Stimulated activated CD8-positive, alpha-beta memory T cell treated with anti-CD3 and anti-CD28 coated beads, Interleukin-15, amount 100 ng/mL, for 1 hour (primary cell): ENCODE results near the gene LGR5.

Experiments used
- DNase-seq: peaks from one replicate; pipeline ENCODE4 v3.0.0-alpha.2; 2020; ENCODE audit warnings: low read depth

Gene LGR5

DNA sequence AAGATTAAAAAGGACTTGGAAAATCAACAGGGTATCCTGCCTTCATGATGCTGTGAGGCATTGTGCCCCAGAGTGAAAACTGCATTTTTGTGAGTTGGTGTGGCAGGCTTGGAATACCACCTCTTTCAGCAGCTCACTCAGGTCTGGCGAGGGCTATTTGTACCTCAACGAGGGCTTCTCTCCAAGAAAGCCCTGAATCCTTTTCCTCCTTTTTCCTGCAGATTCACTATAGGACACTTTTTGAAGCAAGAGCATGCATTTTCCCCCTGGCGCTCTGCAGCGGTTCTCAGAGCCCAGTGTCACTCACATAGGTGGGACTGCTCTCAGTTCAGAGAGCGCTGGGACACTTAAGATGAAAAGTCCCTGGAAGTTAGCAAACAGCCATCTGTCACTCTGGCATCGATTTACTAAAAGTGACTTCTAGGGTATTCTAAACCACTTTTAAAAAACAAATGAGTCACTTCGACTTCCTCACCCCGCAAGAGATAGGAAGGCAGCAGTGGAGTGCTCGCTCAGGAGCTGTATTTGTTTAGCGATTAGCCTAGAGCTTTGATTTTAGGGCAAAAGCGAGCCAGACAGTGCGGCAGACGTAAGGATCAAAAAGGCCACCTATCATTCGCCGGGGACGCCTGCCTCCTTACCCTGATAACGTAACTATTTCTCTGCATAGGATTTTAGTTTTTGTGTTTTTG lies 782 bp upstream of the LGR5 start:
- DNase-seq: no peak

DNA sequence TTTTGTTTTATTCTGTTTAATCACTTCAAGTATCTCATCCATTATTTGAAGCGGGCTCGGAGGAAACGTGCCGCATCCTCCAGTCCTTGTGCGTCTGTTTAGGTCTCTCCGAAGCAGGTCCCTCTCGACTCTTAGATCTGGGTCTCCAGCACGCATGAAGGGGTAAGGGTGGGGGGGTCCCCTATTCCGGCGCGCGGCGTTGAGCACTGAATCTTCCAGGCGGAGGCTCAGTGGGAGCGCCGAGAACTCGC lies 311 bp upstream of the LGR5 start:
- no peak for DNase-seq

DNA sequence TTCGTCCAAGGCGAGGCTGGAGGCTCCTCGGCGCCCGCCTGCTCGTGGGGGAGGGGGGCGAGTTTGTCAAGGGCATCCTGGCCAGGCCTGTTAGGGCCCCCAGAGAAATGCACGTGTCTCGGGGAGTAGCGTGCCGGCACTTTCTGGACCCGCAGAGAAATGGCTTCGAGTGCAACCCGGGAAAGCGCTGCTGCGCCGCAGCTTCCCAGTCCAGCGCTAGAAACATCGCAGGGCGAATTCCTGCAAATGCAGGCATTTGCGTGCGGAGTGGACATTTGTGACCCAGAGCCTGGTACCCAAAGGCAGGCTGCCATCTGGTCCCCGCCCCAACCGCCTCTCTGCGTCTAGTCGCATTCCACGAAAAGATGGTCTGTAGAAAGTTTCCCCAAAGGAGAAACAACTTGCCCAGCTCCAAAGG lies 756 bp downstream of the LGR5 start:
- DNase-seq: no peak

DNA sequence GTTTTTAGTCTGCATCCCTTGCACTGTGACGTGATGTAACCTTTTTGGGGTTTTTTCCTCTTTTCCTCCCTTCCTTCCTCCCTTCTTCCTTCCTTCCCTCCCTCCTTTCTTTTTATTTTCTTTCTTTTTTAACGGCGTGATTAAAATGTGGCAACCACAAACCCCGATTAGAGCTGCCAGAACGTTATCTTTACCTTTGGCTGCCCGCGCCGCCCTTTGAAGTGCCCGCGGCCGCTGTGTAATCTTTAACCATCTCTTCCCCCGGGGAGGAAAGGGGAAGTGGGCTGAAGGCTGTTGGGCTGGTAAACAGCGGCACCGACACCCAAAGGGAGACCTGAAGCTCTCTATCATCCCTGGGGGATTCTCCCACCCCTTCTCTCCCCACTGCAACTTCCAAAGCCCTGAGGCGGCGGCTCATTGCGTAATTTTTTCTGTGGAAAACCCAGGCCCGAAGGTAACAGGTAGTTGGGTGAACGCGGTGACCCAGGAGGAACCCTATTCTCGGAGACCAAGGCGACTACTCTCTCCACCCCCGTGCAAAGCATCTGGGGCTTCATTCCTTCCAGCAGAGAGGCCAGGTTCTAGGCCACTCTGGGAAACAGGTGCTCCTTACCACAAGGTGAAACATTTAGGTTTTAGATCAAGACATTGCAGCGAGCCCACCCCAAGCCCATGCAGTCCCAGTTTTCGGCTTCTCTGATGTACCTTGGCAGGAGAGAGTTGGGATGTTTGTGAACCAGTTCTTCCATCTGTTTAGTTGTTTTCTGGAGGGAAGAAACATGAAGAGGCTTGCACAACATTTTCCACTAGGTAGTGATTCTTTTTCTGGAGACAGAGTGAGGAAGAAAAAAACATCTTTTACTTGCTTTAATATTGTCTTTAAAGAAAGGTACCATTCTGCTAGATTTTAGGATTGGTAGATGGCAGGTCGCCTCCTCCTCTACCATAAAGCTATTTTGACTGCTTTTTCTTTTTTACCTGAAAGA lies 1.5 kb downstream of the LGR5 start:
- DNase-seq: no peak

DNA sequence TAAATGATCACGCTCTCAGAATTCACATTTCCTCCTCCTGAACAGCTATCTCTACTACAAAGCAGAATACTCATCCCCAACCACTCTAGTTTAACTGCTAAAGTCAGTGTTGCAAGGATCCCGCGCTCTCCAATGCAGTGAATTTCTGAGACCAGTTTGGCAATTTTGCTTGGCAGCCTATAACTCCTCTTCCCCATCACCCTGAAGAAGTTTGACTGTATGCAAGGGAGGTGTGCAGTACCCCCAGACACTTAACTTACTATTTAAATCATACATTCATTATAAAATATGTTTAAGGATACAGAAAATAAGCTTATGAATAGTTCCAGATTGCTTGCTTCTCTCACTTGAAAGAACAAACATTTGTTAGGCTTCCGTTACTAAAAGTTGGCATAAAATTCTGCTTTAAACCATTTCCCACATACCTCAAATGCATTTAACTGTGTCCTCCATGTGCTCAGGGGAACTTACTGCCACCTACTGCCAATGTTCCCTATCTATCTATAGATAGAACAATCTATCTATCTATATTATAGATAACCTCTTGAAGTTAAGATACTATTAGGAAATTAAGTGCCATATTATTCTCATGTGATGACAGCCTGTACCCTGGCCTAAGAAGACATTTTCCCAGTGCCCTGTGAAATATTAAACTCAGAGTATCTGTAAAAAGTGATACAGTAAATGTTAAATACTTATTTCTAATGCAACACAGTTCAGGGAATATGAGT lies 2.4 kb downstream of the LGR5 start:
- no peak for DNase-seq

DNA sequence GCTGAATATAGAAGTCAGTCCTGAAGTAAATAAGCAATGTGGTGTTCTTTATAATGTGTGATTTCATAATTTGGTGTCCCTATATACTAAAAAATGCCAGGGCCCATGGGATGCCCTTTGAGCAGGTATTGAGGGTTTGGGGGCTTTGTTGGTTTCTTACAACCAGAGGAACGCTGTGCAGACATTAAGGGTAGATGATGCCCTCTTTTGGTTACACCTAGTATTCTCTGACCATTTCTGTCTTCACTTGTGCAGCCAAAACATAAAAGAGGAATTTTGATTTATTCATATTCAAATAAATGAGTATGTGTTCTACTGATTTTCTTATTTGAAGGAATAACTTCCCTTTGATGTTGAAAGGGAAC lies 3.0 kb downstream of the LGR5 start:
- DNase-seq: no peak

DNA sequence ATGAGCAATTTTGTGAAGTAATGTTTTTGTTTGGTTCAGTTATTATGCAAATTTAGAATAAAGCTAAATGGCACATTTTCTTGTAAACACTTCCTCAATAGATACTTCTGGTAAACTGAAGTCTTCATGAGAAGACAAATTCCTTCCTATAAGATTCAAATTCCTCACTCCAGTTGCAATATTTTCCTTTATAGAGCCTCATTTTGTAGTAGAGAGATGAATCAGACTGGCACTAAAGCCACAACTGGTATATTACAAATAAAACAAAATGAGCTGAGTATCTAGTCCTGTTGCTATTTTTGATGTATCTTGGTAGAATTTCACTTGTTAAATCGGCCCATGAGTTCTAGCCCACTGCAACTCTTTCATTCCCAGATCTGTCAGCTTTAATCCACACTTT lies 5.5 kb downstream of the LGR5 start:
- no peak for DNase-seq

DNA sequence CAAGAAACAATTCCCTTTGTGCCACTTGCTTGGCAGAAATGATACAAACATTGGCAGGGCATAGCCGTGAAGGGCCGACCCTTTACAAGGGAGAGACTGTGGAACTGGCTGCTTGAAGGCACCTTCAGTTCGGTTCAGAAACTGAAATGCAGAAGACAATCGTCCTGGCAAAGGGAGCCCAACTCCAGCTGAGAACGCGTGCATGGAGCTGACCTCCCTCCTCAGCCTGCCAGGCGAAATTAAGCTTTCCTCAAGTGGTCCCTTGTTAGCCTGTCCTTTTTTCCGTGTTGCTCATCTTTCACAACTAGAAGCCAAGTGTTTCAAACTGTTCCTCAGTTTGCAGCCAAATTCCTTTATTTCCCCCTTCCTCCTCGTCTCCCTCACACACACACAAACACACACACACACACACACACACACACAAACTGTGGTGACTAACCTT lies 8.1 kb downstream of the LGR5 start:
- no peak for DNase-seq

DNA sequence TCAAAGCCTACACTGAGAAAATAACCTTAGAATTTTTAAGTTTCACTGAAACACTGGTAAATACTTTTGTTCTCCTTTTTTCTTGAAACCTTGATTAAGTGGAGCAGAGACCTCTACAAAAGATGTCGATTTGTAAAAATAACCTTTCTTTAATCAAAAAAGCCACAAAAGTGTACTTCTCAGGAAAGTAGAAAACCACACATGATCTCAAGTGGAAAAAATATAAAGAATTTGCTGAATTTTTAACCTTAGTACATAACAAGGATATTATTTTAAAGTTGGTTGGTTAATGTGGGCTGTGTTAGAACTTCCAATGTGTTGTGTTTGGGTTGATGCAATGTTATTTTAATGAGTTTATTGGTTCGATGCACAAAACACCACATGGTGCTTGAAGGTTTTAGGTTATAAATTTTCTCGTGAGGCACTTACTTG lies 8.6 kb downstream of the LGR5 start:
- DNase-seq: no peak

DNA sequence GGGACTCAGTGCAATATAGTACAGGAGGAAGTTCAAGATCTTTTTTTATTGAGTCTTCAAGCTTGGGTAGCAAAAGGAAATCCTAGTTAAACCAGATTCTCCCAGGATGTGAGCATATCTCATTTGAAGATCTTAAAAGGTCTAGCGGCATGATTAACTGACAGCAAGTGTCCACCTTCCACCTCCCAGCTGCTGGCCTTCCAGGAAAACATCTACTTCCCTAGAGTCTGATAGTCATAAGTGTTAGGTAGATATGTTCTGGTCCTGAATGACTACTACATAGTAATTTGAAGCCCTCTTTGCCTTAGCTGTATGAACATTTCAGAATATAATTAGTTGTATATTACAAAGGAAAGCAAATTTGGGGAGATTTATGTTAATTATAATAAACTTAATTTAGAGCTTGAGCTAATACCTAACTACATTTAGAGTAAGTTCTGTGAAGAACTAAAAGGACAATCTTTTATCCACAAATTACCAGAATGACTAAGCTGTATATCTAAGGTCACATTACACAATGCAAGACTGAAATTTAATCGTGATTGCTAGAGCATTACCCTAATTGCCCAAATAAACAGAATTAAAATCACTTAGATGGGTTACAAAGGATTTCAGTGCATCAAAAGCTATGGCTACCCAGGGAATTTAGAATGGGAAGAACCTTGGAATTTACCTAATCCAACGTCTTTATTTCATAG lies 9.9 kb downstream of the LGR5 start:
- DNase-seq: no peak

DNA sequence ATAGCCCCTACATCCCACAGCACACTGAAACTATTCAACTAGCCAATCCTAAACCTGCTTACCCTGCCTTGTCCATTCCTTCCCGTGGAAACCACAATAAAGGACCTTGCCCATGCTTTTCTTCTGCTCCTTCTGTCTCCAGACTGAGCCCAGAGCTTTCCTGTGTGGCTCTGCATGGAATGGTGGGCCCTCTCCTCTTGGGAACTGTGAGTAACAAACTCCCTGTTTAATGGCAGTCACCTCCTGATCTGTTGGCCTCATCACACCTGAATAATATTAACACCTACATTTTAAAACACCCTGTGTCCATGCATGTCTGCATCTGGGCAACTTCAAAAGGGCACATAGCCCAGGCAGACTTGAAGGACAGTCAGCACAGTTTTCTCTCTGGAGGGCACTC lies 12.4 kb downstream of the LGR5 start:
- no peak for DNase-seq

DNA sequence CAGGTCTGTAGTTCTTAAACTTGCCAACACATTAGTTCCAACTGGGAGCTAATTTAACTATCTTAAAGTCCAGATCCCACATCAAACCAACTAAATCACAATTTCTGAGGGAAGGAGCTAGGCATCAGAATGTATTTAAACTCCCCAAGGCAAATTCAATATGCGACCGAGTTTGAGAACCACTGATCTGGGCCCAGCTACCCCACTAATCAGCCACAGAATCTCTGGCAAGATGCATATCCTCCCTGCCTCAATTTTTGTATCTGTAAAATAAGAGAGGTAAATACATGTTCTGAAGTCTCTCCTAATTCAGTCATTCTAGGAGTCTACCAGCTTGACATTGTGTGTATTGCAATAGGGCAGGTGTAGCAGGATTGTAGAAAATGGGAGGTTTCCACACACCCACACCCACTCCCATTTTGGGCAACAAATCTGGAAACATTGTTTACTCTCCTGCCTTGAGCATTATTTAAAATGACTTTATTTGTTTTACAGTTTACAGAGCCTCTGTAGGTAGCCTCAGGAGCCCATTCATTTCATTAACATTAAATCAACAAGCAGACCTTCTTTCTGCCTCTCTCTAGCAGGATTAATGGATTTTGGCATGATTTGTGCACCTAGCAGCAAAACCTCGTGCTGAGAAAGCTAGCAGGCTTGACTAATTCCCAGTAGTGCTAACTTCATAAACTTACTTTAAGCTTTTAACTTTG lies 15.6 kb downstream of the LGR5 start:
- DNase-seq: no peak

DNA sequence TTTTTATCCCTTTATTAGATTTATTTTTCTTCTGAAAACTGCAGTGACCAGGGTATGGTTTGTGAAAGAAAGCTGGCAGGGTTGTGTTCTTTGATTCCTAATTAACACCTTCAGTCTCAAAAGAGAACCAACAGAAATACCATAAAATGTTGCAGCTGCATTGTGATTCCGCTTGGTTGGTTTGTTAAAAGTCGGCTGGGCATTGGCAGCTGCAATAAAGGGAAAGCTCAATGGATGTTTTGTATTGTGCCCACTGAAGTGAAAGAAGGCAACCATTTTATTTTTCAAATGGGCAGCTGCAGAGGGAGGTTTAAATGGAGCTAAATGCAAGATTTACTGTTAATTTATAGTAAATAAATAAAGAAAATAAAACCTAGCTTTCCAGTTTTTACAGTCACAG lies 16.7 kb downstream of the LGR5 start:
- DNase-seq: no peak

DNA sequence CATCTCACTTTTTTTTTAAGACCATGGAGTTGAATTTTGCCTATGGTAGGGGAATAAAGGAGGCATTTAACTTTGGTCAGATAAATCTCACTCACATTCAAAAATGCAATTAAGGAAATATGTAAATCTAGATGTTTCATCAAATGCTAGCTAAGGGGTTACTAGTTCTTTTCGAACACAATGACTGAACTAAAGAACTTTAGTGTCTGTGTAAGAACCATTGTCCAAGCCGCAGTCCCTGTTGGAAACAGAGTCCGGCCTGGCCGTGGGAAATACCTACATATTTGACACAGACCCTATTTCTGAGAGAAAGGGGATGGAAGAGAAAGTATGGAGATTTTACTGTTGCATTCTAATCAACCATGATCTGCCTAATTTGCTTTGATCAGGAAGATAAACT lies 17.4 kb downstream of the LGR5 start:
- no peak for DNase-seq

DNA sequence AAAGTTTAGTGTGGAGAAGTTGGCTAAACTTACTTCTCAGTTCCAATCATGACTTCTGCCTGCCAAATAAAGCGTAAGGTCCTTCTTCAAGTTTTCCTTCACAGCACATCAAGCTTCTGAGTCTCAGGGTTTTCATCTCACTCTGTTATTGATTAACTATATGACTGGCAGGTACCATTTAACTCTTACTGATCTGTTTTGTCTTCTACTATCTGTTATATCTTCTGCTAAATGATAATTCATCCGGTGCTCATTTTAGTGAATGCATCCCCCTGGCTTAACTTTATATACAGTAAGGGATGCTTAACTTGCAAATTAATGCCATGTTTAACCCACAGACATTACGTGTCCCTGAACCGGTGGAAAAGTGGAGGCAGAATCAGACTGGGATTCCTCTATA lies 20.7 kb downstream of the LGR5 start:
- DNase-seq: no peak

DNA sequence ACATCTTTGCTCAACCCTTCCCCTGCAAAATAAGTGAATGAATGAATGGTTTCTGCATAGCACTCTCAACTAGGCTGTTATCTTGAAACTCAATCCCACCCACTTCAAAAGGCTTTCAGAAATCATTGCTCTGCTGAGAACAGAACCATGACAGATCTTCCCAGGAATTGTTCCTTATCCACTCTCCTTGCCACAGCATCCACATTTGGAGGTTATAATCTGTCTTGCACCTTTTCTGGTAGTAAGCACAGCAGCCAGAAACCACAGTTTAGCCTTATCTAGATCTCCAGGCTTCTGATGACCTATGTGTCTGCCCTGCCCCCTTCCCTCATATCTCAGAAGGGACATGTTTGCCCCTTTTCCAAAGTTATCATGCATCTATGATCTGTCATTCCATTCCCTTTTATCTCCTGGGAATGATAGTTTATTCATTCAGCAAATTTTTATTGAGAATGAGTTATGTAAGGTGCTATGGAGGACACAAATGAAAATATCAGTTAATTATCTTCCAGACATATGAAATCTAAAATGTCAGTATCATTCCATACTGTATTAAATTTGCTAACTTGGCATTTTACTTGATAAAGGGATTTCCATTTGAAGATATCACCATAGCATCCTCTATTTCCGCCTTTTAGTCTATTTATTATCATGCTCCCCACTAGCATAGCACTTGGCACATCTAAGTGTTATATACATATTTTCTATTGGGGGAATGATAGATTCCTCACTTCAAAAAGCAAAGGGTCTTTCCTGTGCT lies 21.4 kb downstream of the LGR5 start:
- no peak for DNase-seq

DNA sequence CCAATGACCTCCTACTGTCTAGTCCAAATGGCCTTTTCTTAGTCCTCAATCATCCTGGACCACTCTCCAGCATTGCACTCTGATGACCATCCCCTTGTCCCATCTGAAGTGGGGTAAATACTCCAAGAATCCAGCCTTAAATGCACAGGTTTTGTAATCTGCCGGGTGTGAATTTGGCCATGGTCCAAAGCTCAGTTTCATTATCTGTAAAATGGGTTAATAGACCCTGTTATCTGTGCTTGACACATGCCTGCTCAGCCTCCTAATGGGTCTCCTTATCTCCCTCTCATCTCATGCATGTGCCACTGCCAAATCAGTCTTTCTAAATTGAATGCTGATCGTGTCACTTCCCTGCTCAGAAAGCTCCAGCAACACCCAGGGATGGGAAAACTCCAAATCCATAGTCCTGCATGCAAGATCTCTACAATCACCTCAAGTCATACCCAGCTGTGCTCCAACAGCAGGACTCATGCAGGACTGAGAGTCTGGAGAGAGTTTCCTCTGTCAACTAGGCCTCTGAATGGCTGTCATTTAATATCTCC lies 22.3 kb downstream of the LGR5 start:
- no peak for DNase-seq

DNA sequence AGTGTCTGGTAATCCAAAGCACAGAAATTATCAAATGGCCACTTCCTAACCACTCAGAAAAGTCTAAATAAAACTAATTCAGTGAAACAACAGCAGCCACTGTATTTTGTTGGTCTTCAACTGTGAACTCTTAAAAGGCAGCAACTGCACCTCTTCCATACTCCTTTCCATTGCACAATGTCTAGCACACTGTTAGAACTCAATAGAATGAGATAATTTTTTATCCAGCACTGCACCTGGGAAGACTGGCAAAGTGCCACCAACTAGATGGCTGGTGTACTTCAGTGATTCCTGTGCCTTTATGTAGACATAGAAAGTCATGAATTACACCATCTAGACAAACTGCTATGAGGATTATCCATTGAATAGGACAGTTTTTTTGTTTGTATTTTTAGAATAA lies 26.2 kb downstream of the LGR5 start:
- DNase-seq: no peak

DNA sequence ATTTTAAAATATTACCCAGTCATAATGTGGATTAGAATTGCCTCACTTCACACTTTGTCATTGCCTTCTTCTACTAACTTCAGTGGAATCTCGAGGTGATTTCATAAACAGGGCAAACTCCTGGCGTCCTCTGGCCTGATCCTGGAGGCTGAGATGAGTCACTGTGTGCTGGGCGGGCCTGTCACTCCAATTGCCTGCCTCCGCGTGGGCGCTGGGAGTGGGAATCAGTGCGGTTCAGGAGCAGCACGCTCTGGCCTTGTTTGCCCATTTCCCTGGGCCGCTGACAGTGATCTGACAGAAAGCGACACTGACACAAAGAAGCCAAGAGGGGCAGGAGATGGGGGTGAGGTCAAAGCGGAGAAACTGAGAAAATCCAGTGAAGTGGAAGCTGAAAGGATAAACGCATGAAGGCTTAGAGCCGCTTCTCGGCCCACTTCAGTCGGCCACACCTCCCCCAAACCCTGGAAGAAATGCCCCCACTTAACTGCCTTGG lies 29.7 kb downstream of the LGR5 start:
- no peak for DNase-seq

DNA sequence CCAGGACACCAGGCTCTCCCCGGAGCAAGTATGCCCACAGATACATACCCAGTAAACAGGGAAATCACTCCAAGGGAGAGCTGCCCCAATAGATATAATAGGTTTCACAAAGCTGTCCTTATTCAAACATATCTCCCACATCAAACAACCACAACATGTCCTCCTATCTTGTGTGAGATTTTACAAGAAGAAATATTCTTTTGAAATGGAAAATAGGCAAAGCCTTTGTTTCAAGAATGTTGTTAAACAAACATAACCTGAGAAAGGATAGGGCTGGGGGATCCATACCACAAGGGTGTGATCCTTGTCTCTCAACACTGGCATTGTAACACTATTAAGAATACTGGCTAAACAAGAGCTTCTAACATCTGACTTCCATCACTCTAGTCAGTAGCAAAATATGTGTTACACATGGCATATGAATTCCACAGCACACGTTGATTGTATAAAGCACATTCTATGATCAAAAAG lies 32.9 kb downstream of the LGR5 start:
- no peak for DNase-seq
